Lower lobe of right lung (tissue), 2 donors: ENCODE data around the gene CLEC11A. TPM values are rescaled to one million over a fixed set of nuclear protein-coding genes. Genes with fewer than 3 reads are reported as not detected.
A peak's percentile ranks its signal among the peaks of the same experiment; 100 is the strongest.

Experiments
- ATAC-seq, 2 donors: fragments of 200-7000 bp; cut with Tn5 transposase; one replicate each; pipeline ENCODE4 v1.9.1; 2020 to 2022; ENCODE audit warnings: mild to moderate bottlenecking in 2 of 2, moderate library complexity in 2 of 2
- DNase-seq: peaks from one replicate; pipeline ENCODE4 v3.0.0-alpha.2; 2020
- H3K27ac ChIP-seq: fragments of 200-600 bp; one replicate; pipeline ENCODE4 v1.8.0; 2022
- H3K27me3 ChIP-seq: fragments of 200-600 bp; one replicate; pipeline ENCODE4 v1.8.0; 2022; ENCODE audit warnings: low read depth
- H3K36me3 ChIP-seq: fragments of 200-600 bp; one replicate; pipeline ENCODE4 v1.8.0; 2022; ENCODE audit warnings: mild to moderate bottlenecking
- H3K4me1 ChIP-seq: fragments of 200-600 bp; one replicate; pipeline ENCODE4 v1.8.0; 2022
- H3K4me3 ChIP-seq: fragments of 200-600 bp; one replicate; pipeline ENCODE4 v1.8.0; 2022; ENCODE audit warnings: mild to moderate bottlenecking
- H3K9me3 ChIP-seq: fragments of 200-600 bp; one replicate; pipeline ENCODE4 v1.8.0; 2022
- intact Hi-C: fragments of 100-400 bp; cut with DNase I; formaldehyde crosslinking; loops from one replicate; pipeline ENCODE4 v1.11.0; 2022
- total RNA-seq: library from RNA; stranded (reverse); fragmentation: NEBNext Ultra II Directional; extraction: Animal tissue kit (Norgen Biotek cat#: 25700); gene quantifications from one replicate; pipeline ENCODE4 v1.2.1, GENCODE V29; 2021
- TF ChIP-seq, protein P1 (sequence below): fragments of 200-600 bp; IDR thresholded peaks from one replicate; pipeline ENCODE4 v1.8.0; 2022; ENCODE audit warnings: antibody characterized with exemption, mild to moderate bottlenecking
- donor health status: DM: no; HTN: yes; CAD: no; lungs with severe emphysema.

The CLEC11A gene
- total RNA-seq, 1 donor from 2014 or later, result 9.8 TPM

GRCh38 chr19:50695251-50696093 lies 27.7 kb upstream of the CLEC11A start:
- no peaks in the 10 kb centered on the region for H3K36me3 ChIP-seq
- ATAC-seq, result peak in 1 of 2 donors; percentile 27
- peaks cover 51% of the 10 kb centered on the region for H3K27me3 ChIP-seq
- no peak for DNase-seq
- H3K27ac ChIP-seq, result no peak overlapping the region
- H3K4me1 ChIP-seq, result no peaks in the 10 kb centered on the region
- H3K4me3 ChIP-seq, result no peak overlapping the region
- intact Hi-C loops, result no loop called here
- H3K9me3 ChIP-seq, result no peaks in the 10 kb centered on the region
- TF ChIP-seq, protein P1, sequence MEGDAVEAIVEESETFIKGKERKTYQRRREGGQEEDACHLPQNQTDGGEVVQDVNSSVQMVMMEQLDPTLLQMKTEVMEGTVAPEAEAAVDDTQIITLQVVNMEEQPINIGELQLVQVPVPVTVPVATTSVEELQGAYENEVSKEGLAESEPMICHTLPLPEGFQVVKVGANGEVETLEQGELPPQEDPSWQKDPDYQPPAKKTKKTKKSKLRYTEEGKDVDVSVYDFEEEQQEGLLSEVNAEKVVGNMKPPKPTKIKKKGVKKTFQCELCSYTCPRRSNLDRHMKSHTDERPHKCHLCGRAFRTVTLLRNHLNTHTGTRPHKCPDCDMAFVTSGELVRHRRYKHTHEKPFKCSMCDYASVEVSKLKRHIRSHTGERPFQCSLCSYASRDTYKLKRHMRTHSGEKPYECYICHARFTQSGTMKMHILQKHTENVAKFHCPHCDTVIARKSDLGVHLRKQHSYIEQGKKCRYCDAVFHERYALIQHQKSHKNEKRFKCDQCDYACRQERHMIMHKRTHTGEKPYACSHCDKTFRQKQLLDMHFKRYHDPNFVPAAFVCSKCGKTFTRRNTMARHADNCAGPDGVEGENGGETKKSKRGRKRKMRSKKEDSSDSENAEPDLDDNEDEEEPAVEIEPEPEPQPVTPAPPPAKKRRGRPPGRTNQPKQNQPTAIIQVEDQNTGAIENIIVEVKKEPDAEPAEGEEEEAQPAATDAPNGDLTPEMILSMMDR, result no peak

DNA sequence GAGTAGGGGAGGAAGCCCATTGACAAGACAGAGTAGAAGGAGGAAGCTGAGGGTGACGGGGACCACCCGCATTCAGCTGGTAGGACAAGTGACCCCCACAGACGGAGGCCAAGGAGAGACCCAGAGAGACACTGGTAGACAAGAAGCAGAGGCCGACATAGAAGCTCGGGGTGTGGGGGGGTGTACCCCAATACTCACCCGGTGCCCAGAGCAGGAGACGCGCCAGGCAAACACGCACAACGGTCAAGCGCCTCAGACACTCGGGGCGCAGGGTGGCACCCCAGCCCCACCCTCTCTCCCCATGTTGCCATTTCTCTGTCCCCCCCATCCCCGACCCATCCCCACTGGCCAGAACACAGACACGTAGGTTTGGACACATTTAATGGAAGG lies 27.1 kb upstream of the CLEC11A start:
- intact Hi-C loops, result no loop called here
- peaks cover 46% of the 10 kb centered on the region for H3K27me3 ChIP-seq
- TF ChIP-seq, protein P1, result no peak
- no peak overlapping the region for H3K27ac ChIP-seq
- DNase-seq (no peak), ATAC-seq (no peak)
- H3K4me1 ChIP-seq, result no peaks in the 10 kb centered on the region
- no peaks in the 10 kb centered on the region for H3K9me3 ChIP-seq
- no peaks in the 10 kb centered on the region for H3K36me3 ChIP-seq
- no peak overlapping the region for H3K4me3 ChIP-seq

- no peak overlapping the region for H3K27ac ChIP-seq
- DNase-seq, result no peak
- H3K36me3 ChIP-seq, result no peaks in the 10 kb centered on the region
- peaks cover 44% of the 10 kb centered on the region for H3K27me3 ChIP-seq
- no peak for ATAC-seq
- TF ChIP-seq, protein P1, result no peak
- intact Hi-C loops, result no loop called here
- H3K9me3 ChIP-seq, result no peaks in the 10 kb centered on the region
- H3K4me3 ChIP-seq, result no peak overlapping the region
- no peaks in the 10 kb centered on the region for H3K4me1 ChIP-seq
Measured at GRCh38 chr19:50697414-50698124, 25.6 kb upstream of the CLEC11A start.

DNA sequence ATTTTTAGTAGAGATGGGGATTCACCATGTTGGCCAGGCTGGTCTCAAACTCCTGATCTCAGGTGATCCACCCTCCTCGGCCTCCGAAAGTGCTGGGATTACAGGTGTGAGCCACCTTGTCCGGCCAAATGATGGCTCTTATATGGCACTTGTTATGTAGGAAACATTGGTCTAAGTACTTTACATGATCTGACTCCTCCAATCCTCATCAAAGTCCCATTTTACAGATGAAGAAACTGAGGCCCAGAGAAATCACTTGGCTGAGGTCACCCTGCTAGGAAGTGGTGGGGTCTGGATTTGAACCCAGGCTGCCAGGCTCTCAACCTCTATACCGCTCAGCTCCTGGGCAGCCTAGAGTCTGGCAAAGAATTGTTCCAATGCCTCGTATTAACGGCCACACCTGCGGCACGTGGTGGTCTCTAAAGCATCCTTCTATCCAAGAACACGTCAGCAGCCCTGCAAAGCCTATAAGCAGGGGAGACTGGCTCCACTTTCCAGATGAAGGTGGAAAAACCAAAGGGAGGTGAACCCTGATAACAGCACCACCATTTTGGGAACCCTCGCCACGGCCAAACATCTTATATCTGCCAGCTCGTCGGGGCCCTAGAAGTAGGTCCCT lies 21.7 kb upstream of the CLEC11A start:
- no peaks in the 10 kb centered on the region for H3K36me3 ChIP-seq
- no peak overlapping the region for H3K4me3 ChIP-seq
- TF ChIP-seq, protein P1, result no peak
- no peaks in the 10 kb centered on the region for H3K9me3 ChIP-seq
- H3K27me3 ChIP-seq, result peaks cover 43% of the 10 kb centered on the region
- intact Hi-C loops, result no loop called here
- DNase-seq, result no peak
- ATAC-seq, result no peak
- no peak overlapping the region for H3K27ac ChIP-seq
- H3K4me1 ChIP-seq, result no peaks in the 10 kb centered on the region

DNA sequence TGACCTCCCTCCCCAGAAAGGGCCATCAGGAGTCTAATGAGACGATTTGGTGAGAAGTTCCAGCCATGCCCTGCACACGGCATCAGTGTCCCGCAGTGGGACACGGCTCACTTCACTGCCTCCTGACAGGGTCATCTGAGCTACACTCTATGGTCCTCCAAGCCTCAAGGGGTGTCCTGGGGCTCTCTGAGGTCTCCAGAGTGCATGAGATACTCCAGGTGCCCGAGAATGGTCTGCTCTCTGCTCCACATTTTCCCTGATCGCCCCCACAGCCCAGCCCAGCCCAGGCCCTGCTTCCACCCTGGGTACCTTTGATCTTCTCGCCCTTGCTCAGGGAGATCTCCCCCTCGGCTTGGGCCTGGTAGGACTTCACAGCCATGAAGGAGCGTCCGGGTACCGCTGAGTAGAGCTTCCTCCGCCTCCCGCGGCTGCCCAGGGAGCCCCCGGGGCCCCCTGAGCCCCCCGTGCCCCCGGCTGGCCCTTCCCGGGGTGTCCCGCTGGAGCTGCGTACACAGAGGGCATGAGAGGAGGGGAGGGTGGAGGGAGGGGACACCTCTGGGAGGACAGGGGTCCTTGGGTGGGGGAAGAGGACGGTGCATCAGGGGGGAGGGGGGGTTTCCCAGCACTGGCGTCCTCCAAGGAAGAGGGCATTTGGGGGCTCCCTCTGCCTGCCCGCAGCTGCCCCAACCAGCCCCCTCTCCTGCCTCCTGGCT lies 20.9 kb upstream of the CLEC11A start:
- no peak overlapping the region for H3K27ac ChIP-seq

More for the DNA sequence above, 20.9 kb upstream of the CLEC11A start:
- no peaks in the 10 kb centered on the region for H3K4me1 ChIP-seq
- TF ChIP-seq, protein P1, result no peak
- H3K36me3 ChIP-seq, result no peaks in the 10 kb centered on the region
- H3K4me3 ChIP-seq, result no peak overlapping the region
- ATAC-seq (no peak), DNase-seq (no peak)
- H3K27me3 ChIP-seq, result peaks cover 43% of the 10 kb centered on the region
- no peaks in the 10 kb centered on the region for H3K9me3 ChIP-seq
- intact Hi-C loops, result no loop called here
